Vagina (tissue), 2 donors: ENCODE measurements around the gene NAV1. TPM values are rescaled to one million over a fixed set of nuclear protein-coding genes. Genes with fewer than 3 reads are reported as not detected.

ENCODE experiments used
- DNase-seq, 2 donors: peaks; one replicate each; pipeline ENCODE4 v3.0.0-alpha.2; 2017; ENCODE audit errors: extremely low spot score in 2 of 2
- H3K27ac ChIP-seq: fragments of 200-600 bp; sonication (generic); one replicate; pipeline ENCODE4 v1.5.1; 2019
- H3K27me3 ChIP-seq: fragments of 200-600 bp; sonication (generic); one replicate; pipeline ENCODE4 v1.5.1; 2019
- H3K36me3 ChIP-seq, 2 donors: fragments of 200-600 bp; sonication (generic); one replicate each; pipeline ENCODE4 v1.5.1; 2017 to 2019
- H3K4me1 ChIP-seq: fragments of 200-600 bp; sonication (generic); one replicate; pipeline ENCODE4 v1.5.1; 2019
- H3K4me3 ChIP-seq, 2 donors: fragments of 200-600 bp; sonication (generic); 1 replicate in 1 of 2; 2 replicates in 1 of 2; pipeline ENCODE4 v1.5.1; 2016 to 2019
- H3K9me3 ChIP-seq: fragments of 200-600 bp; sonication (generic); one replicate; pipeline ENCODE4 v1.5.1; 2019
- CTCF ChIP-seq, 3 experiments: fragments of 450-650 bp in 2 of 3; fragments of 200-600 bp in 1 of 3; sonication (generic) in 1 of 3; IDR thresholded peaks; one replicate each; pipeline ENCODE4 v1.5.1; 2017 to 2019; ENCODE audit warnings: antibody characterized with exemption in 3 of 3, mild to moderate bottlenecking in 2 of 3, moderate library complexity in 2 of 3
- POLR2A ChIP-seq, 2 donors: fragments of 450-650 bp; IDR thresholded peaks; one replicate each; pipeline ENCODE4 v1.6.1; 2017; ENCODE audit warnings: antibody characterized with exemption in 2 of 2, mild to moderate bottlenecking in 2 of 2, moderate library complexity in 2 of 2
- POLR2AphosphoS5 ChIP-seq, 2 donors: sonication (generic); formaldehyde crosslinking; IDR thresholded peaks; one replicate each; pipeline ENCODE4 v1.9.0; 2017; ENCODE audit warnings: antibody characterized with exemption in 2 of 2, mild to moderate bottlenecking in 2 of 2, low read depth in 1 of 2; ENCODE audit not compliant: insufficient read depth in 1 of 2
- intact Hi-C: fragments of 100-400 bp; cut with DNase I; formaldehyde crosslinking; loops from one replicate; pipeline ENCODE4 v1.15.1; 2023
- total RNA-seq: library from RNA; depleted of rRNA; stranded (reverse); fragments of >200 nt; gene quantifications from one replicate; pipeline ENCODE4 v1.2.3, GENCODE V29; 2016

NAV1 gene
- total RNA-seq, 1 donor from 2014 or later = 45.9 TPM

GRCh38 chr1:201525193-201525778 lies 13.6 kb upstream of the NAV1 start:
- Histone ChIP-seq H3K9me3 (no peaks in the 10 kb centered on the region), H3K4me3 (no peak overlapping the region), H3K4me1 (no peaks in the 10 kb centered on the region), H3K36me3 (no peaks in the 10 kb centered on the region), H3K27me3 (no peaks in the 10 kb centered on the region), H3K27ac (no peak overlapping the region)
- intact Hi-C loops = no loop called here
- TF ChIP-seq CTCF (IDR thresholded peaks at IDR 0.05) (no peak), POLR2A (IDR thresholded peaks at IDR 0.05) (no peak), POLR2AphosphoS5 (IDR thresholded peaks at IDR 0.05; ENCODE audit: insufficient read depth in 1 of 2, low read depth in 1 of 2) (no peak)
- DNase-seq = no peak

GRCh38 chr1:201527879-201528278 lies 11.0 kb upstream of the NAV1 start:
- peaks cover 23% of the 10 kb centered on the region for H3K4me1 ChIP-seq
- no peak for DNase-seq
- H3K27ac ChIP-seq = no peak overlapping the region
- H3K4me3 ChIP-seq = no peak overlapping the region
- H3K27me3 ChIP-seq = no peaks in the 10 kb centered on the region
- TF ChIP-seq POLR2A (IDR thresholded peaks at IDR 0.05) (no peak), CTCF (IDR thresholded peaks at IDR 0.05) (no peak), POLR2AphosphoS5 (IDR thresholded peaks at IDR 0.05; ENCODE audit: insufficient read depth in 1 of 2, low read depth in 1 of 2) (no peak)
- no peaks in the 10 kb centered on the region for H3K36me3 ChIP-seq
- no peaks in the 10 kb centered on the region for H3K9me3 ChIP-seq
- intact Hi-C loops = no loop called here

- TF ChIP-seq POLR2AphosphoS5 (IDR thresholded peaks at IDR 0.05; ENCODE audit: insufficient read depth in 1 of 2, low read depth in 1 of 2) (no peak), POLR2A (IDR thresholded peaks at IDR 0.05) (no peak), CTCF (IDR thresholded peaks at IDR 0.05) (no peak)
- intact Hi-C loops = no loop called here
- Histone ChIP-seq H3K27ac (no peak overlapping the region), H3K9me3 (no peaks in the 10 kb centered on the region), H3K4me3 (no peak overlapping the region), H3K27me3 (no peaks in the 10 kb centered on the region), H3K36me3 (no peaks in the 10 kb centered on the region), H3K4me1 (peaks cover 23% of the 10 kb centered on the region)
- DNase-seq = no peak
Observed at GRCh38 chr1:201528631-201529252, 10.2 kb upstream of the NAV1 start.

GRCh38 chr1:201530741-201531531 lies 8.0 kb upstream of the NAV1 start:
- Histone ChIP-seq H3K36me3 (no peaks in the 10 kb centered on the region), H3K4me1 (peaks cover 36% of the 10 kb centered on the region), H3K9me3 (no peaks in the 10 kb centered on the region), H3K4me3 (no peak overlapping the region), H3K27me3 (no peaks in the 10 kb centered on the region), H3K27ac (peak overlapping the region; percentile 90)
- peak in 1 of 2 donors; percentile 94 for DNase-seq
- intact Hi-C loops = loop anchor here (2.0 to 10.0 kb wide), 2 partner anchors 262 to 424 kb away; partner anchors contain the start of gene TIMM17A
- TF ChIP-seq POLR2A (IDR thresholded peaks at IDR 0.05) (no peak), POLR2AphosphoS5 (IDR thresholded peaks at IDR 0.05; ENCODE audit: insufficient read depth in 1 of 2, low read depth in 1 of 2) (peak; percentile 53 to 76), CTCF (IDR thresholded peaks at IDR 0.05) (peak; percentile 45 to 77 (median 69))
